Vagina (tissue), 2 donors: ENCODE data around the gene NOSTRIN. TPM values are rescaled to one million over a fixed set of nuclear protein-coding genes. Genes with fewer than 3 reads are reported as not detected.
"Not testable (repeated sequence)": the region's sequence is repeated elsewhere in the genome, so short reads cannot be mapped to it uniquely, and the experiment has no call there.

Experiments
- DNase-seq, 2 donors: peaks; one replicate each; pipeline ENCODE4 v3.0.0-alpha.2; 2017; ENCODE audit errors: extremely low spot score in 2 of 2
- H3K27ac ChIP-seq: fragments of 200-600 bp; sonication (generic); one replicate; pipeline ENCODE4 v1.5.1; 2019
- H3K27me3 ChIP-seq: fragments of 200-600 bp; sonication (generic); one replicate; pipeline ENCODE4 v1.5.1; 2019
- H3K36me3 ChIP-seq, 2 donors: fragments of 200-600 bp; sonication (generic); one replicate each; pipeline ENCODE4 v1.5.1; 2017 to 2019
- H3K4me1 ChIP-seq: fragments of 200-600 bp; sonication (generic); one replicate; pipeline ENCODE4 v1.5.1; 2019
- H3K4me3 ChIP-seq, 2 donors: fragments of 200-600 bp; sonication (generic); 1 replicate in 1 of 2; 2 replicates in 1 of 2; pipeline ENCODE4 v1.5.1; 2016 to 2019
- H3K9me3 ChIP-seq: fragments of 200-600 bp; sonication (generic); one replicate; pipeline ENCODE4 v1.5.1; 2019
- POLR2A ChIP-seq, 2 donors: fragments of 450-650 bp; IDR thresholded peaks; one replicate each; pipeline ENCODE4 v1.6.1; 2017; ENCODE audit warnings: antibody characterized with exemption in 2 of 2, mild to moderate bottlenecking in 2 of 2, moderate library complexity in 2 of 2
- POLR2AphosphoS5 ChIP-seq, 2 donors: sonication (generic); formaldehyde crosslinking; IDR thresholded peaks; one replicate each; pipeline ENCODE4 v1.9.0; 2017; ENCODE audit warnings: antibody characterized with exemption in 2 of 2, mild to moderate bottlenecking in 2 of 2, low read depth in 1 of 2; ENCODE audit not compliant: insufficient read depth in 1 of 2
- intact Hi-C: fragments of 100-400 bp; cut with DNase I; formaldehyde crosslinking; loops from one replicate; pipeline ENCODE4 v1.15.1; 2023
- total RNA-seq: library from RNA; depleted of rRNA; stranded (reverse); fragments of >200 nt; gene quantifications from one replicate; pipeline ENCODE4 v1.2.3, GENCODE V29; 2016
- TF ChIP-seq, protein P1 (sequence below), 3 experiments: fragments of 450-650 bp in 2 of 3; fragments of 200-600 bp in 1 of 3; sonication (generic) in 1 of 3; IDR thresholded peaks; one replicate each; pipeline ENCODE4 v1.5.1; 2017 to 2019; ENCODE audit warnings: antibody characterized with exemption in 3 of 3, mild to moderate bottlenecking in 2 of 3, moderate library complexity in 2 of 3

NOSTRIN gene
- total RNA-seq, 1 donor from 2014 or later: 30.0 TPM

DNA sequence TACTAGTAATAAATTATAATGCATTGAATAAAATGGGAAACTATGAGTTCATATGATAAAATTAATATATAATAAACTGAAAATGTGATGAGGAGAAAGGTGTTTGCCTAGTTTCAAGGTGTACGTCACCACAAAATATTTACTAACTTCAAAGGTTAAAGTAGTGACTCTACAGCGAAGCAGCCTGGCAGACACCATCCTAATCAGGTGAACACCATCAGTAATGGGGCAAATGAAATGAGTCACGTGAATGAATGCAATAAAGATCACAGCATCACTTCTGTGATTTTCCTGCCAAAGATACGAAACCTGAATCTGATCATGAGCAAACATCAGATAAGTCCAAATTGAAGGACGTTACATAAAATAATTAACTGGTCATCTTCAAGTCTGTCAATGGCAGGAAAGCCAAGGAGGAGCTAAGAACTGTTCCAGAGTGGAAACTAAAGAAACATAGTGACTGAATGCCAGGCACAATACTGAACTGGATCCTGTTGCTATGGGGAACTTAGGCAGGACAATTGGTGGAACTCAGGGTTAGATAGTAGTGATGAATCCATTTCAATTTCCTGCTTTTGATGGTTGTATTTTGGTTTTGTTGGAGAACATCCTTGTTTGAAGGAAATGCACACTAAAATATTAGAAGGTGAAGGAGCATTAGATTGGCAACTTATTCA is 12.1 kb upstream of the NOSTRIN start:
- H3K4me3 ChIP-seq: no peak overlapping the region
- intact Hi-C loops: no loop called here
- no peak for DNase-seq
- H3K27ac ChIP-seq: no peak overlapping the region
- H3K4me1 ChIP-seq: no peaks in the 10 kb centered on the region
- no peaks in the 10 kb centered on the region for H3K36me3 ChIP-seq
- no peaks in the 10 kb centered on the region for H3K27me3 ChIP-seq
- no peak for TF ChIP-seq POLR2A (IDR thresholded peaks at IDR 0.05)
- peak in 1 of 2 donors; percentile 42 for TF ChIP-seq POLR2AphosphoS5 (IDR thresholded peaks at IDR 0.05; ENCODE audit: insufficient read depth in 1 of 2, low read depth in 1 of 2)
- no peaks in the 10 kb centered on the region for H3K9me3 ChIP-seq

DNA sequence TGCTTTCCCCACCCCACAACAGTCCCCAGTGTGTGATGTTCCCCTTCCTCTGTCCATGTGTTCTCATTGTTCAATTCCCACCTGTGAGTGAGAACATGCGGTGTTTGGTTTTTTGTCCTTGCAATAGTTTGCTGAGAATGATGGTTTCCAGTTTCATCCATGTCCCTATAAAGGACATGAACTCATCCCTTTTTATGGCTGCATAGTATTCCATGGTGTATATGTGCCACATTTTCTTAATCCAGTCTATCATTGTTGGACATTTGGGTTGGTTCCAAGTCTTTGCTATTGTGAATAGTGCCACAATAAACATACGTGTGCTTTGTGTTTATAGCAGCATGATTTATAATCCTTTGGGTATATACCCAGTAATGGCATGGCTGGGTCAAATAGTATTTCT is 11.3 kb upstream of the NOSTRIN start:
- H3K4me1 ChIP-seq, DNase-seq, H3K27ac ChIP-seq, H3K9me3 ChIP-seq, H3K36me3 ChIP-seq, H3K27me3 ChIP-seq, intact Hi-C loops, H3K4me3 ChIP-seq: not testable (repeated sequence)

DNA sequence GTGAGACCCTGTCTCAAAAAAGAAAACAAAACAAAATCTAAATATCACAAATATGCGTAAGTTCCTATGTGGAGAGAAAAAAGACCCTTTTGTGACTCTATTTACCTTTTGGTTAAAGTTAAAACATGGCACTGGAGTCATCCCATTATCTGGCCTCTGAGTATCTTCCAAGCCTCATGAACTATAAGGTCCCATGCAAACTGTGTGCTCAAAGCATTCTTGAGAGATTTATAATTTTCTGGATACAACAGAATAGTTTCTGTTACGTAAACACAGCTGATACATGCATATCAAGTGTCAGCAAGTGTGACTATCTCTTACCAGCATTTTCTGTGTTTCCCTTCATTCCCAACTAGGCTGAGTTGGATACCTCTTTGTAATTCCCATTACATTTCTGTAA is 8.8 kb upstream of the NOSTRIN start:
- DNase-seq: no peak
- TF ChIP-seq, protein P1, sequence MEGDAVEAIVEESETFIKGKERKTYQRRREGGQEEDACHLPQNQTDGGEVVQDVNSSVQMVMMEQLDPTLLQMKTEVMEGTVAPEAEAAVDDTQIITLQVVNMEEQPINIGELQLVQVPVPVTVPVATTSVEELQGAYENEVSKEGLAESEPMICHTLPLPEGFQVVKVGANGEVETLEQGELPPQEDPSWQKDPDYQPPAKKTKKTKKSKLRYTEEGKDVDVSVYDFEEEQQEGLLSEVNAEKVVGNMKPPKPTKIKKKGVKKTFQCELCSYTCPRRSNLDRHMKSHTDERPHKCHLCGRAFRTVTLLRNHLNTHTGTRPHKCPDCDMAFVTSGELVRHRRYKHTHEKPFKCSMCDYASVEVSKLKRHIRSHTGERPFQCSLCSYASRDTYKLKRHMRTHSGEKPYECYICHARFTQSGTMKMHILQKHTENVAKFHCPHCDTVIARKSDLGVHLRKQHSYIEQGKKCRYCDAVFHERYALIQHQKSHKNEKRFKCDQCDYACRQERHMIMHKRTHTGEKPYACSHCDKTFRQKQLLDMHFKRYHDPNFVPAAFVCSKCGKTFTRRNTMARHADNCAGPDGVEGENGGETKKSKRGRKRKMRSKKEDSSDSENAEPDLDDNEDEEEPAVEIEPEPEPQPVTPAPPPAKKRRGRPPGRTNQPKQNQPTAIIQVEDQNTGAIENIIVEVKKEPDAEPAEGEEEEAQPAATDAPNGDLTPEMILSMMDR (IDR thresholded peaks at IDR 0.05): no peak
- TF ChIP-seq POLR2A (IDR thresholded peaks at IDR 0.05) (no peak), POLR2AphosphoS5 (IDR thresholded peaks at IDR 0.05; ENCODE audit: insufficient read depth in 1 of 2, low read depth in 1 of 2) (no peak)
- Histone ChIP-seq H3K4me3 (no peak overlapping the region), H3K36me3 (no peaks in the 10 kb centered on the region), H3K9me3 (no peaks in the 10 kb centered on the region), H3K27me3 (no peaks in the 10 kb centered on the region), H3K4me1 (no peaks in the 10 kb centered on the region), H3K27ac (no peak overlapping the region)
- intact Hi-C loops: no loop called here

GRCh38 chr2:168794968-168795367 is 7.5 kb upstream of the NOSTRIN start:
- TF ChIP-seq POLR2A (IDR thresholded peaks at IDR 0.05) (no peak), POLR2AphosphoS5 (IDR thresholded peaks at IDR 0.05; ENCODE audit: insufficient read depth in 1 of 2, low read depth in 1 of 2) (no peak)
- TF ChIP-seq, protein P1 (IDR thresholded peaks at IDR 0.05): no peak
- no peak overlapping the region for H3K4me3 ChIP-seq
- DNase-seq: no peak
- H3K9me3 ChIP-seq: no peaks in the 10 kb centered on the region
- no peaks in the 10 kb centered on the region for H3K27me3 ChIP-seq
- intact Hi-C loops: no loop called here
- no peaks in the 10 kb centered on the region for H3K36me3 ChIP-seq
- H3K27ac ChIP-seq: no peak overlapping the region
- H3K4me1 ChIP-seq: no peaks in the 10 kb centered on the region

DNA sequence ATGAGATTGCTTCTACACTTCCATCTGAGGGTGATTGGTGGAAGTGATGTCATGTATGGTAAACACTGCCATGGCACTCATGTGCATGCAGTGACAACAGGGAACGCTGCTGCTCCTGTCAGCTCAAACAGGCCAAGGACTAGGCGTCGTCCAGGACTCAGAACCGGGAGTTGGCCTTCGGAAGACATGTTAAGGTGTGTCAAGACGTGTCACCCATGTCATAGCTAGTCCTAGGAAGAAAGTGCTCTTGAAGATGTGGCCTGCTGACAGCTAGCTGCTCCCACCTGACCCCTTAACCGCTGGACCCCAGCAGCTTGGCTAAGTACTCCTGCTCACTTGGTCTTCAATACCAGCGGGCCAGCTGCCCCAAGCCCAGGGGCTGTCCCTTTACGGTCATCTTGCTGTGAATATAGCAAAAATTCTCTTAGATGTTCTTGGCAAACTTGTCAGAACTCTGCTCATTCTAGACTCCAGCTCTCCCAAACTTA is 6.3 kb upstream of the NOSTRIN start:
- Histone ChIP-seq H3K4me3 (no peak overlapping the region), H3K9me3 (no peaks in the 10 kb centered on the region), H3K36me3 (no peaks in the 10 kb centered on the region), H3K27ac (no peak overlapping the region), H3K4me1 (no peaks in the 10 kb centered on the region), H3K27me3 (no peaks in the 10 kb centered on the region)
- intact Hi-C loops: no loop called here
- DNase-seq: no peak
- no peak for TF ChIP-seq POLR2A (IDR thresholded peaks at IDR 0.05)
- no peak for TF ChIP-seq POLR2AphosphoS5 (IDR thresholded peaks at IDR 0.05; ENCODE audit: insufficient read depth in 1 of 2, low read depth in 1 of 2)
- TF ChIP-seq, protein P1 (IDR thresholded peaks at IDR 0.05): no peak

- no peaks in the 10 kb centered on the region for H3K27me3 ChIP-seq
- peak in 1 of 2 donors; percentile 40 for TF ChIP-seq POLR2AphosphoS5 (IDR thresholded peaks at IDR 0.05; ENCODE audit: insufficient read depth in 1 of 2, low read depth in 1 of 2)
- TF ChIP-seq, protein P1 (IDR thresholded peaks at IDR 0.05): no peak
- TF ChIP-seq POLR2A (IDR thresholded peaks at IDR 0.05): no peak
- no peak for DNase-seq
- no peak overlapping the region for H3K4me3 ChIP-seq
- H3K9me3 ChIP-seq: no peaks in the 10 kb centered on the region
- intact Hi-C loops: no loop called here
- no peaks in the 10 kb centered on the region for H3K4me1 ChIP-seq
- H3K27ac ChIP-seq: no peak overlapping the region
- H3K36me3 ChIP-seq: no peaks in the 10 kb centered on the region
Observed at GRCh38 chr2:168796583-168797285, 5.7 kb upstream of the NOSTRIN start.
